HG02852 (cell line): Measurements from ENCODE around the gene ACAN.

Source experiments
- ATAC-seq: cut with Tn5 transposase; IDR thresholded peaks from one replicate; pipeline ENCODE4 v1.9.1; 2021; ENCODE audit warnings: mild to moderate bottlenecking, moderate library complexity; ENCODE audit not compliant: unreplicated experiment

Gene ACAN

GRCh38 chr15:88900982-88901418 lies 97.8 kb downstream of the ACAN start:
- no peak for ATAC-seq

- no peak for ATAC-seq
Measured at GRCh38 chr15:88901508-88902220, 98.4 kb downstream of the ACAN start.

- no peak for ATAC-seq
Measured at GRCh38 chr15:88902221-88902835, 99.1 kb downstream of the ACAN start.

- no peak for ATAC-seq
Measured at GRCh38 chr15:88902846-88903245, 99.6 kb downstream of the ACAN start.

- ATAC-seq, result no peak
Measured at GRCh38 chr15:88904257-88904623, 101.0 kb downstream of the ACAN start.

- no peak for ATAC-seq
Measured at GRCh38 chr15:88904624-88905327, 101.5 kb downstream of the ACAN start.

- ATAC-seq, result no peak
Measured at GRCh38 chr15:88905576-88905975, 102.3 kb downstream of the ACAN start.

- no peak for ATAC-seq
Measured at GRCh38 chr15:88906130-88906529, 102.9 kb downstream of the ACAN start.

- ATAC-seq, result no peak
Measured at GRCh38 chr15:88906551-88906950, 103.3 kb downstream of the ACAN start.

- no peak for ATAC-seq
Measured at GRCh38 chr15:88907111-88907510, 103.9 kb downstream of the ACAN start.

- no peak for ATAC-seq
Measured at GRCh38 chr15:88908123-88908522, 104.9 kb downstream of the ACAN start.

GRCh38 chr15:88908697-88909621 lies 105.7 kb downstream of the ACAN start:
- ATAC-seq, result no peak

- no peak for ATAC-seq
Measured at GRCh38 chr15:88909956-88910831, 107.0 kb downstream of the ACAN start.

- no peak for ATAC-seq
Measured at GRCh38 chr15:88911766-88912118, 108.5 kb downstream of the ACAN start.

GRCh38 chr15:88912500-88912921 lies 109.3 kb downstream of the ACAN start:
- no peak for ATAC-seq

GRCh38 chr15:88913017-88913849 lies 110.0 kb downstream of the ACAN start, which contains the start of gene MFGE8:
Gene MFGE8, minus strand, starts transcription at chr15:88913379. Its CDS starts 60 bp downstream, at chr15:88913319.
- ATAC-seq, result peak; percentile 73

GRCh38 chr15:88913850-88914169 lies 110.6 kb downstream of the ACAN start:
- ATAC-seq, result no peak

GRCh38 chr15:88915354-88915753 lies 112.1 kb downstream of the ACAN start:
- no peak for ATAC-seq

- no peak for ATAC-seq
Measured at GRCh38 chr15:88917760-88918159, 114.5 kb downstream of the ACAN start.
